HG03066 (cell line): Measurements from ENCODE around the gene CBL.
"Not testable (repeated sequence)": the region's sequence is repeated elsewhere in the genome, so short reads cannot be mapped to it uniquely, and the experiment has no call there.

ENCODE experiments used
- ATAC-seq: cut with Tn5 transposase; IDR thresholded peaks from one replicate; pipeline ENCODE4 v1.9.1; 2021; ENCODE audit warnings: low read depth; ENCODE audit not compliant: unreplicated experiment

CBL gene

DNA sequence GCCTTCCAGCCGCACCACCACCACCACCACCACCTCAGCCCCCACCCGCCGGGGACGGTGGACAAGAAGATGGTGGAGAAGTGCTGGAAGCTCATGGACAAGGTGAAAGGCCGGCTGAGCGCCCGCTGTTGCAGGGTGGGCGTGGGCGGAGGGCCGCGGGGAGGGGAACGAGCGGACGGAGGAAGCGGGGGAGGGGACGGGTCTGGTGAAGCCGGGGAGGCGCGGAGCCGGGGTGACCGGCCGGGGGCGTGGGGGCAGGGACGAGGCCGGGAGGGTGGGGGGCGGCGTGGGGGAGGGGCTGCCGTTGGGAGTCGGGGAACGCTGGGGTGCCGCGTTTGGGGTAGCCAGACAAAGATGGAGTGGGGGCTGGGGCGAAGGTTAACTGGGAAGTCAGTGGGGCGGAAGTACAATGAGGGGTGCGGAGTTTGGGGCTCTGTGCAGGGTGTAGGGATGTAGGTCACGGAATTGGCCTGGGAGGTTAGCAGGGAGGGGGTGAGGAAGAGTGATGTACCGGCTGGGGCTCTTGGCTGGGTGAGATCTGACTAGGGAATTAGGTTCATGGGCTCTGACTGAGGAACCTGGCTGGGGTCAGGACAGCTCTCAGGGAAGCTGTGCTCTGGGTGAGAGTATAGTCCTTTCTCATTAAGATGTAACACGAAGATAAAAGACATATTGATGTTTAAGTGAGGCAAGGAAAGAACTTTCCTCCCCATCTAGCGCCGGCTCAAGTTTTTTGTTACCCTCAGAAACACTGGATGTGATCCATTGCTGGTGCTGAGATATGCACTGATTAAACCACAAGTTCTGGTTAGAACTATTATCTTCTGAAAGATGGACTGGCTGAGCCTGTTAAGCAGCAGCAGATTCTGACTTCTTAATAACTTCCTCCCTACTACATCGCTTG is 624 bp downstream of the CBL start:
- ATAC-seq = peak; percentile 31

GRCh38 chr11:119207415-119207960 is 1.3 kb downstream of the CBL start:
- no peak for ATAC-seq

- no peak for ATAC-seq
Measured at GRCh38 chr11:119209186-119209585, 3.0 kb downstream of the CBL start.

DNA sequence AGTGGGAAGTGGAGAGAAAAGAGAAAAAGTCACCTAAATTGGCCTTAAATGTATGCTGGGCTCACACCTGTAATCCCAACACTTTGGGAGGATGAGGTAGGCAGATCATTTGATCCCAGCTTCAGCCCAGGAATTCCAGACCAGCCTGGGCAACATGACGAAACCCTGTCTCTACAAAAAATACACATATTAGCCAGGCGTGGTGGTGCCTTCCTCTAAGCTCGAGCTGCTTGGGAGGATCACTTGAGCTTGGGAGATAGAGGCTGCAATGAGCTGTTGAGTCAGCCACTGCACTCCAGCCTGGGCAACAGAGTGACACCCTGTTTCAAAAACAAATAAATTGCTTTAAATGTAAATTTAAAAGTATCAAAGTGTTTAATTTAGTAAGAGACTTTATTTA is 3.9 kb downstream of the CBL start:
- ATAC-seq = no peak

DNA sequence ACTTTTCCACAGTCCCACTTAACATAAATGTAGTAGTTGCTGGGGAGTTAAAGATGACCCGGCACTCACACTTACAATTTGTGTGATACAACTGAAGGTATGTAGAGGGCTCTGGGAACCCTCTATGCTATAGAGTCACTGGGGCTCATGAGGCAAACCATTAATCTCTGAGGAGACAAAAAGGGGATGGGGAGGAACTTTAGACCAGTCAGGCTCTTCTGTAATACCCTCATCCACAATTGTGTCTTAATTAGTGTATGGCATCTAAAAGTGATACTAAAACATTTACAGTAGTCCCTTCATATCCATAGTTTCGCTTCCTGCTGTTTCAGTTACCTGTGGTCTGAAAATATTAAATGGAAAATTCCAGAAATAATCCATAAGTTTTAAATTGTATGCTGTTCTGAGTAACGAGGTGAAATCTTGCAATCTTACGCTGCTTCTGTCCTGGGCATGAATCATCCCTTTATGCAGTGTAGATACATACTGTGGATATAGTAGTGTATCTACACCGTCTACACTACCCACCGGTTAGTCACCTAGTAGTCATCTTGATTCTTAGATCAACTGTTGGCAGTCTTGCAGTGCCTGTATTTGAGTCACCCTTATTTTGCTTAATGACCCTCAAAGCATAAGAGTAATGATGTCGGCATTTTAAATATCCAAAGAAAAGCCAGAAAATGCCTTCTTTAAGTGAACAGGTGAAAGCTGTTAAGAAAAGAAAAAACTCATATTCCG is 12.2 kb downstream of the CBL start:
- ATAC-seq = no peak

DNA sequence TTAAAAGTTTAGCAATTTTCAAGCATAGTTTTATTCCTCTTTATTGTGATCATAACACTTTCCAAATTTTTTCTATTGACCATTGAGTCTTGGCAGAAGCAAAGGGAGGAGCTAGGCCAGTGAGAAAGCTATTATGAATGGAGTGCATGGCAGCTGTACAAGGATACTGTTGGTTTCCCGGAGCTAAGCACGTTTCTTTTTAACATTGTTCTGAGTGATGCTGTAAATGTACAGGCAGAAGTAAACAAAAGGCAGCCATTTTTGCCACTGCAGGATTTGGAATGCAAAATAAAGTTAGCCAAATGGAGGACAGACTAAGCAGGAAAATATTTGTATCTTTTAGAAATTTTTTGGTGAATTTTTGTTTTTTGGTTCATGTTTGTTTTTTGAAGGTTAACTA is 16.2 kb downstream of the CBL start:
- ATAC-seq = no peak

DNA sequence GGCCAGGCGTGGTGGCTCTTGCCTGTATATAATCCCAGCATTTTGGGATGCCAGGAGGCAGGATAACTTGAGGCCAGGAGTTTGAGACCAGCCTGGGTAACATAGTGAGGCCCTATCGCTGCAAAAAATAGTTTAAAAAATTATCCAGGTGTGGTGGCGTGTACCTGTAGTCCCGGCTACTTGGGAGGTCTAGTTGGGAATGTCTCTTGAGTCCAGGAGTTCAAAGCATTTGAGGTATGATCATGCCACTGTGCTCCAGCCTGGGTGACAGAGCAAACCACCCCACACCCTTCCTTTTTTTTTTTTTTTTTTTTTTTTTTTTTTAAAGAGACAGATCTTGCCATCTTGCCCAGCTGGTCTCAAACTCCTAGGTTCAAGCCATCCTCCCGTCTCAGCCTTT is 16.8 kb downstream of the CBL start:
- no peak for ATAC-seq

DNA sequence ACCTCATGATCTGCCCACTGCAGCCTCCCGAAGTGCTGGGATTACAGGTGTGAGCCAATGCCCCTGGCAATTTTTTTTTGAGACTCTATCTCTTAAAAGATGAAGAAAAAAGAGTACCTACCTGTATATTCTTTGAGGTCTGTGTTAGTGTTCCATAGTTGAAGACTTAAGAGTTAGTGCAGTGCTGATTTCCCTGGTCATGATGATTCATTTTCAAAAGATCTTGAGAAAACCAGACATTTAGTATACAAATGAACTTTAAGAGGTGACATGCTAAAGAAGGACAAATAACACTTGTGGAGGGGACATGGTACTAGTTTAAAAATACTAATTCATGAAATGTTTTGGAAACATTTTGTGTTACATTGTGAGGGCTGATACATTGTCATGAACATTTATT is 17.7 kb downstream of the CBL start:
- no peak for ATAC-seq

- ATAC-seq = not testable (repeated sequence)
Measured at GRCh38 chr11:119228535-119229287, 22.6 kb downstream of the CBL start.

GRCh38 chr11:119229288-119229672 is 23.1 kb downstream of the CBL start:
- ATAC-seq = no peak

GRCh38 chr11:119229741-119230140 is 23.6 kb downstream of the CBL start:
- no peak for ATAC-seq

- no peak for ATAC-seq
Measured at GRCh38 chr11:119236490-119236889, 30.4 kb downstream of the CBL start.

DNA sequence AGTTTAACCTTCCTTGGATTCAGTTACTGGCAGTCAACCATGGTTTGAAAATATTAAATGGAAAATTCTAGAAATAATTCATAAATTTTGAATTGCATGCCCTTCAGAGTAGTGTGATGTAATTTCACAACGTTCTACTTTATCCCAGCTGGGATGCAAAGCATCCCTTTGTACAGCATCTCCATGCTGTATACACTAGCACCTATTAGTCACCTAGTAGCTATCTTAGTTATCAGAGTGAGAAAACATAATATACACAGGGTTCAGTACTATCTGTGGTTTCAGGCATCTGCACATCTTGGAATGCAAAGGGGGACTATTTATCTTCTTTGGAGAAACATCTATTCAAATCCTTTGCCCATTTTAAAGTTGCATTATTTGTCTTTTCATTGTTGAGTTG is 30.8 kb downstream of the CBL start:
- no peak for ATAC-seq

GRCh38 chr11:119237515-119237914 is 31.4 kb downstream of the CBL start:
- ATAC-seq = no peak

DNA sequence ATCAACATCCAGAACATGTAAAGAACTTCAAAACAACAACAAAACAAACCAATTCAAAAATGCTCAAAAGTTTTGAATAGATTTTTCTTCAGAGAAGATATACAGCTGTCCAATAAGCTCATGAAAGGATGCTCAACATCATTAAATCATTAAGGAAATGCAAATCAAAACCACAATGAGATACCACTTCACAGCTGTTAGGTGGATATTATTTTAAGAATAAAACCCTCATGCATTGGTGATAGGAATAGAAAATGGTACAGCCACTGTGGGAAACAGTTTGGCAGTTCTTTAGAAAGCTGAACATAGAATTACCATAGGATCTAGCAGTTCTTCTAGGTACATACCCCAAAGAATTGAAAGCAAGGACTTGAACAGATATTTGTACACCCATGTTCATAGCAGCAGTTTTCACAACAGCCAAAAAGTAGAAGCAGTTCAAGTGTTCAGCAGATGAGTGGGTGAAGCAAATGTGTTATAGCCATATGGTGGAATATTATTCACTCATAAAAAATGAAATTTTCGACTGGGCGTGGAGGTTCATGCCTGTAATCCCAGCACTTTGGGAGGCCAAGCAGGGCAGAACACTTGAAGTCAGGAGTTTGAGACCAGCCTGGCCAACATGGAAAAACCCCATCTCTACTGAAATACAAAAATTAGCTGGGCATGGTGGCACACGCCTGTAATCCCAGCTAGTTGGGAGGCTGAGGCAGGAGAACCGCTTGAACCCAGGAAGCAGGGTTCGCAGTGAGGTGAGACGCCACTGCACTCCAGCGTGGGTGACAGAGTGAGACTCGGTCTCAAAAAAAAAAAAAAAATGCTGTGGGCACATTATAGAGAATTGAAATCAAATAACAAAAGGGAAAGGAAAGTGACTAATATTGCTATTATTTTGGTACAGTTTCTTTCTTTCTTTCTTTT is 42.9 kb downstream of the CBL start:
- ATAC-seq = no peak

GRCh38 chr11:119249671-119250010 is 43.5 kb downstream of the CBL start:
- ATAC-seq = no peak

GRCh38 chr11:119251114-119251513 is 45.0 kb downstream of the CBL start:
- no peak for ATAC-seq

GRCh38 chr11:119254239-119254638 is 48.1 kb downstream of the CBL start:
- ATAC-seq = no peak

DNA sequence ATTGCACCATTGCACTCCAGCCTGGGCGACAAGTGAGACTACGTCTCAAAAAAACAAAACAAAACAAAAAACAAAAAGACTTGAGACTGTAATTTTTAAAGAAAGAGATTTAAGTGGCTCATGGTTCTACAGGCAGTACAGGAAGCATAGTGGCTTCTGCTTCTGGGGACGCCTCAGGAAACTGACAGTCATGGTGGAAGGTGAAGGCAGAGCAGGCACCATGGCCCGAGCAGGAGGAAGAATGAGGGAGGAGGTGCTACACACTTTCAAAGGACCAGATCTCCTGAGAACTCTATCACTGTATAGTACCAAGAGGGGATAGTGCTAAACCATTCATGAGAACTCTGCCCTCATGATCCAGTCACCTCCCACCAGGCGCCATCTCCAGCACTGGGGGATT is 52.0 kb downstream of the CBL start:
- no peak for ATAC-seq

DNA sequence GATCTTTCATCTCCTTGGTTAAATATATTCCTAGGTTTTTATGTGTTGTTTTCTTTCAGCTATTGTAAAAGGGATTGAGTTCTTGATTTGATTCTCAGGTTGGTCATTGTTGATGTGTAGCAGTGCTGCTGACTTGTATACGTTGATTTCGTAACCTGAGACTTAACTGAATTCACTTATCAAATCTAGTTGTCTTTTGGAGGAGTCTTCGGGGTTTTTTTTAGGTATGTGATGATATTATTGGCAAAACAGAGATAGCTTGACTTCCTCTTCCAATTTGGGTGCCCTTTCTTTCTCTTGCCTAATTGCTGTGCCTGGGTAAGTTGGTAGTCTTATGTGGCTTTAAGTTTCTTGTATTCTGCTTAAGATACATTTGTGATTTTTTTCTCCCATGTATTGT is 52.8 kb downstream of the CBL start:
- no peak for ATAC-seq
